H54 (cell line): ENCODE results near the gene PAQR4.

Experiments
- DNase-seq: peaks from one replicate; pipeline ENCODE4 v3.0.0; 2011; ENCODE audit warnings: low spot score, mixed read lengths; ENCODE audit not compliant: insufficient read length
- FAIRE-seq: peaks from 3 replicates; lab custom pipeline; 2011; peaks lifted over from hg19 to GRCh38; lab: Jason Lieb, UNC
- POLR2A ChIP-seq: IDR thresholded peaks from 2 replicates; pipeline ENCODE4 v1.6.1; 2011; ENCODE audit warnings: low read depth, mild to moderate bottlenecking, low read length

The PAQR4 gene

GRCh38 chr16:2986623-2987188 lies 17.6 kb downstream of the PAQR4 start:
- no peak for DNase-seq
- no peak for TF ChIP-seq POLR2A
- no peak for FAIRE-seq

- no peak for TF ChIP-seq POLR2A
- no peak for DNase-seq
- no peak for FAIRE-seq
Measured at GRCh38 chr16:2987286-2987685, 18.1 kb downstream of the PAQR4 start.

GRCh38 chr16:2987833-2988232 lies 18.7 kb downstream of the PAQR4 start:
- no peak for FAIRE-seq
- TF ChIP-seq POLR2A, result no peak
- peak; percentile 51 for DNase-seq

- FAIRE-seq (no peak), DNase-seq (no peak)
- no peak for TF ChIP-seq POLR2A
Measured at GRCh38 chr16:2988590-2989099, 19.5 kb downstream of the PAQR4 start.

- no peak for FAIRE-seq
- no peak for DNase-seq
- no peak for TF ChIP-seq POLR2A
Measured at GRCh38 chr16:2990891-2991290, 21.7 kb downstream of the PAQR4 start.

GRCh38 chr16:2991566-2992261 lies 22.6 kb downstream of the PAQR4 start:
- FAIRE-seq, result no peak
- TF ChIP-seq POLR2A, result no peak

GRCh38 chr16:2992383-2993081 lies 23.4 kb downstream of the PAQR4 start:
- FAIRE-seq, result no peak
- no peak for TF ChIP-seq POLR2A
- no peak for DNase-seq

More at GRCh38 chr16:2991566-2992261, 22.6 kb downstream of the PAQR4 start:
- no peak for DNase-seq

- FAIRE-seq (no peak), DNase-seq (no peak)
- no peak for TF ChIP-seq POLR2A
Measured at GRCh38 chr16:2996298-2996697, 27.1 kb downstream of the PAQR4 start.

GRCh38 chr16:2999929-3000328 lies 30.8 kb downstream of the PAQR4 start:
- DNase-seq (no peak), FAIRE-seq (no peak)
- TF ChIP-seq POLR2A, result no peak

- DNase-seq (no peak), FAIRE-seq (no peak)
- no peak for TF ChIP-seq POLR2A
Measured at GRCh38 chr16:3000540-3000939, 31.4 kb downstream of the PAQR4 start.

- no peak for FAIRE-seq
- DNase-seq, result no peak
- TF ChIP-seq POLR2A, result no peak
Measured at GRCh38 chr16:3001316-3001715, 32.2 kb downstream of the PAQR4 start.

GRCh38 chr16:3003582-3004270 lies 34.6 kb downstream of the PAQR4 start:
- peak; percentile 85 for FAIRE-seq

GRCh38 chr16:3004319-3004718 lies 35.2 kb downstream of the PAQR4 start:
- DNase-seq, result no peak
- TF ChIP-seq POLR2A, result no peak
- FAIRE-seq, result no peak

More at GRCh38 chr16:3003582-3004270, 34.6 kb downstream of the PAQR4 start:
- TF ChIP-seq POLR2A, result no peak
- peak; percentile 99 for DNase-seq
